ENCODE measurements around the gene PDCL3. TPM values are rescaled to one million over a fixed set of nuclear protein-coding genes. Genes with fewer than 3 reads are reported as not detected.
A peak's percentile ranks its signal among the peaks of the same experiment; 100 is the strongest.

The PDCL3 gene
- total and polyA plus RNA-seq, 2 donors (not counting 3 experiments of a cell fraction or from before 2014, with no cell fraction given) = 19.4 to 32.8 TPM

GRCh38 chr2:100581277-100581612, 18.5 kb downstream of the PDCL3 start:
- Histone ChIP-seq H3K9me3 (replicated peaks; ENCODE audit: control insufficient read depth, insufficient read depth, low read length) (no peaks in the 10 kb centered on the region), H3K27ac (ENCODE audit: insufficient read depth, low read depth, low read length) (peak overlapping the region; percentile 59), H3K4me2 (ENCODE audit: insufficient read depth, low read length) (no peak overlapping the region), H3K27me3 (ENCODE audit: control insufficient read depth in 2 of 2, insufficient read depth in 2 of 2, low read length in 2 of 2) (no peaks in the 10 kb centered on the region), H2AFZ (ENCODE audit: low read depth, low read length) (peak overlapping the region; percentile 16), H3K4me3 (replicated peaks in 1 of 3; ENCODE audit: insufficient read depth in 1 of 3, low read depth in 1 of 3, low read length in 3 of 3) (no peak overlapping the region), H3K9me1 (replicated peaks; ENCODE audit: control insufficient read depth, extremely low read depth, insufficient read depth, low read length) (no peaks in the 10 kb centered on the region), H3K4me1 (ENCODE audit: control insufficient read depth, extremely low read depth, insufficient read depth, low read length) (peaks cover 3% of the 10 kb centered on the region), H3K79me2 (ENCODE audit: control insufficient read depth, insufficient read depth, low read length) (no peaks in the 10 kb centered on the region), H3K36me3 (ENCODE audit: control insufficient read depth in 2 of 2, extremely low read depth in 1 of 2, insufficient read depth in 2 of 2, low read length in 2 of 2) (no peaks in the 10 kb centered on the region), H4K20me1 (replicated peaks; ENCODE audit: control insufficient read depth, extremely low read depth, insufficient read depth, low read length) (no peaks in the 10 kb centered on the region), H3K9ac (replicated peaks; ENCODE audit: extremely low read depth, insufficient read depth, low read length) (no peak overlapping the region)
- FAIRE-seq = no peak
- no peak for DNase-seq (ENCODE audit: low read depth, low spot score)
- dilution Hi-C loops (cut with MboI; ENCODE audit: extremely low pct_ligation_motif_present, low sequenced_read_pairs) = no loop called here
- intact Hi-C loops (cut with micrococcal nuclease) = no loop called here
- no TSS peak for BruUV-seq (replicated peaks)
- CTCF ChIA-PET = interaction anchor here (1.0 to 1.4 kb wide), 2 partner anchors 12 to 319 kb away, joined by 3 to 4 read pairs; no protein-coding TSS in a partner anchor
- TF ChIP-seq CTCF (IDR thresholded peaks at IDR 0.05; ENCODE audit: extremely low read depth in 1 of 2, insufficient read depth in 1 of 2, low read depth in 1 of 2, low read length in 2 of 2) (no peak), POLR2AphosphoS5 (IDR thresholded peaks at IDR 0.05; ENCODE audit: insufficient read depth, low read depth, low read length) (no peak)
- POLR2A ChIA-PET = no interaction called here

GRCh38 chr2:100584816-100585215, 22.0 kb downstream of the PDCL3 start:
- H3K4me2 ChIP-seq (ENCODE audit: insufficient read depth, low read length) = no peak overlapping the region
- H3K27me3 ChIP-seq (ENCODE audit: control insufficient read depth in 2 of 2, insufficient read depth in 2 of 2, low read length in 2 of 2) = peaks cover 0 to 1% of the 10 kb centered on the region in 2 experiments
- TF ChIP-seq POLR2AphosphoS5 (IDR thresholded peaks at IDR 0.05; ENCODE audit: insufficient read depth, low read depth, low read length) (no peak), CTCF (IDR thresholded peaks at IDR 0.05; ENCODE audit: extremely low read depth in 1 of 2, insufficient read depth in 1 of 2, low read depth in 1 of 2, low read length in 2 of 2) (no peak), MYC (IDR thresholded peaks at IDR 0.05; ENCODE audit: low read depth, low read length) (no peak), FOS (IDR thresholded peaks at IDR 0.05; ENCODE audit: borderline replicate concordance, insufficient read depth, low read length) (no peak), GATA2 (IDR thresholded peaks at IDR 0.05; ENCODE audit: insufficient read depth, insufficient read length, low read depth, low read length) (no peak), MAX (IDR thresholded peaks at IDR 0.05; ENCODE audit: insufficient read depth, insufficient read length) (no peak), EZH2 (IDR thresholded peaks at IDR 0.05; ENCODE audit: borderline replicate concordance, low read depth, low read length, severe bottlenecking) (no peak), POLR2A (IDR thresholded peaks at IDR 0.05; ENCODE audit: low read depth, low read length) (no peak), JUN (IDR thresholded peaks at IDR 0.05; ENCODE audit: borderline replicate concordance, insufficient read depth, insufficient read length, low read depth) (no peak)
- no TSS peak for BruUV-seq (replicated peaks)
- H3K36me3 ChIP-seq (ENCODE audit: control insufficient read depth in 2 of 2, extremely low read depth in 1 of 2, insufficient read depth in 2 of 2, low read length in 2 of 2) = no peaks in the 10 kb centered on the region
- POLR2A ChIA-PET = interaction anchor here (0.6 kb wide), 1 partner anchor 21 kb away, joined by 4 read pairs; no protein-coding TSS in a partner anchor
- H3K27ac ChIP-seq (ENCODE audit: insufficient read depth, low read depth, low read length) = no peak overlapping the region
- H3K4me1 ChIP-seq (ENCODE audit: control insufficient read depth, extremely low read depth, insufficient read depth, low read length) = peaks cover 6% of the 10 kb centered on the region
- dilution Hi-C loops (cut with MboI; ENCODE audit: extremely low pct_ligation_motif_present, low sequenced_read_pairs) (no loop called here), intact Hi-C loops (cut with micrococcal nuclease) (no loop called here)
- H3K4me3 ChIP-seq (replicated peaks in 1 of 3; ENCODE audit: insufficient read depth in 1 of 3, low read depth in 1 of 3, low read length in 3 of 3) = no peak overlapping the region
- FAIRE-seq = no peak
- DNase-seq (ENCODE audit: low read depth, low spot score) = peak; percentile 40
- H4K20me1 ChIP-seq (replicated peaks; ENCODE audit: control insufficient read depth, extremely low read depth, insufficient read depth, low read length) = no peaks in the 10 kb centered on the region
- CTCF ChIA-PET = no interaction called here
- H3K79me2 ChIP-seq (ENCODE audit: control insufficient read depth, insufficient read depth, low read length) = no peaks in the 10 kb centered on the region
- H3K9me1 ChIP-seq (replicated peaks; ENCODE audit: control insufficient read depth, extremely low read depth, insufficient read depth, low read length) = no peaks in the 10 kb centered on the region
- no peaks in the 10 kb centered on the region for H3K9me3 ChIP-seq (replicated peaks; ENCODE audit: control insufficient read depth, insufficient read depth, low read length)
- no peak overlapping the region for H3K9ac ChIP-seq (replicated peaks; ENCODE audit: extremely low read depth, insufficient read depth, low read length)
- no peak overlapping the region for H2AFZ ChIP-seq (ENCODE audit: low read depth, low read length)
